Prostate gland (tissue), 2 donors: Measurements from ENCODE around the gene CHCHD6. TPM values are rescaled to one million over a fixed set of nuclear protein-coding genes. Genes with fewer than 3 reads are reported as not detected.

ENCODE experiments used
- DNase-seq: peaks from one replicate; pipeline ENCODE4 v3.0.0-alpha.2; 2019; ENCODE audit warnings: low spot score
- H3K27ac ChIP-seq, 2 donors: fragments of 200-600 bp; sonication (generic); 2 replicates each; pipeline ENCODE4 v1.5.1; 2017 to 2019
- H3K27me3 ChIP-seq: fragments of 200-600 bp; sonication (generic); replicated peaks from 2 replicates; pipeline ENCODE4 v1.5.1; 2019; ENCODE audit not compliant: insufficient read depth
- H3K36me3 ChIP-seq, 2 donors: fragments of 200-600 bp; sonication (generic); 1 replicate in 1 of 2; 2 replicates in 1 of 2; pipeline versions ENCODE4 v1.5.1 to v1.8.1; 2017 to 2019
- H3K4me1 ChIP-seq: fragments of 200-600 bp; sonication (generic); replicated peaks from 2 replicates; pipeline ENCODE4 v1.5.1; 2019
- H3K4me3 ChIP-seq, 2 donors: fragments of 200-600 bp; sonication (generic); 2 replicates each; pipeline ENCODE4 v1.5.1; 2017 to 2019
- H3K9me3 ChIP-seq: fragments of 200-600 bp; sonication (generic); 2 replicates; pipeline ENCODE4 v1.5.1; 2017
- CTCF ChIP-seq, 4 experiments: fragments of 200-600 bp in 2 of 4; fragments of 450-650 bp in 2 of 4; sonication (generic) in 2 of 4; IDR thresholded peaks; 1 replicate in 3 of 4; 2 replicates in 1 of 4; pipeline ENCODE4 v1.5.1; 2016 to 2019; ENCODE audit warnings: antibody characterized with exemption in 4 of 4, mild to moderate bottlenecking in 2 of 4, moderate library complexity in 2 of 4
- POLR2A ChIP-seq: fragments of 450-650 bp; IDR thresholded peaks from one replicate; pipeline ENCODE4 v1.6.1; 2016; ENCODE audit warnings: antibody characterized with exemption, mild to moderate bottlenecking
- POLR2AphosphoS5 ChIP-seq: sonication (generic); formaldehyde crosslinking; IDR thresholded peaks from one replicate; pipeline ENCODE4 v1.6.1; 2017; ENCODE audit warnings: antibody characterized with exemption
- WGBS: methylation state at CpG from one replicate; pipeline ENCODE4 v1.1.5; 2018; 5-methylcytosine and 5-hydroxymethylcytosine counted together
- intact Hi-C: fragments of 100-400 bp; cut with DNase I; formaldehyde crosslinking; loops from one replicate; pipeline ENCODE4 v1.14.2; 2022
- total RNA-seq, 2 donors: library from RNA; depleted of rRNA; stranded (reverse); fragments of >200 nt; gene quantifications; one replicate each; pipeline ENCODE4 v1.1.0, GENCODE V29; 2016

The CHCHD6 gene
- total RNA-seq, 2 donors from 2014 or later = 13.9 to 34.4 TPM

DNA sequence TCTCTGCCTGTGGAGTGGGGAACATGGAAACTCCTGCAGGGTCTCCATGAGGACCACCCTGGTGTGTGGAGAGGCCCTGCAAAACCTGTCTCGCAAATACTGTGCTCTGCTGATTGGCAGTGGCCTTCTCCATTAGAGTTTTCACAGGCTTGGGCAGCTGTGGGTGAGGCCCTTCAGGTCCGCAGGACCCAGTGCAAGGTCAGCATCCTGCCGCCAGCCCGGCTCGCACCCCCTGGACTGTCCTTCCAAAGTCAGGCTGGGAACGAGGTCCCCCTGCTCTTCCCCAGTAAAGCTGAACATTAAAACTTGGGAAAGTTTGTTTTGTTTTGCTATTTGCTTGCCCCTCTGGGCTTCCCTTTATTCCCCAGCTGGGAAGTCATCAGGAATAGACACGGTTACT is 193.9 kb downstream of the CHCHD6 start:
- intact Hi-C loops = no loop called here
- DNase-seq = no peak
- no peaks in the 10 kb centered on the region for H3K9me3 ChIP-seq

GRCh38 chr3:126900859-126901540 is 197.0 kb downstream of the CHCHD6 start:
- Histone ChIP-seq H3K36me3 (no peaks in the 10 kb centered on the region), H3K4me3 (no peak overlapping the region), H3K9me3 (no peaks in the 10 kb centered on the region), H3K27ac (no peak overlapping the region), H3K27me3 (no peaks in the 10 kb centered on the region), H3K4me1 (no peaks in the 10 kb centered on the region)
- DNase-seq = no peak
- 99% methylated on average over 10 of the region's 10 CpGs for WGBS
- intact Hi-C loops = no loop called here
- no peak for TF ChIP-seq POLR2AphosphoS5
- no peak for TF ChIP-seq CTCF (IDR thresholded peaks at IDR 0.05)

More for the DNA sequence above, 193.9 kb downstream of the CHCHD6 start:
- no peak overlapping the region for H3K4me3 ChIP-seq
- no peak for TF ChIP-seq POLR2A
- H3K27ac ChIP-seq = no peak overlapping the region
- H3K36me3 ChIP-seq = no peaks in the 10 kb centered on the region
- WGBS = 87% methylated on average over 7 of the region's 7 CpGs
- H3K27me3 ChIP-seq = no peaks in the 10 kb centered on the region
- H3K4me1 ChIP-seq = no peaks in the 10 kb centered on the region

GRCh38 chr3:126901631-126902030 is 197.6 kb downstream of the CHCHD6 start:
- intact Hi-C loops = no loop called here
- Histone ChIP-seq H3K27me3 (no peaks in the 10 kb centered on the region), H3K4me3 (no peak overlapping the region), H3K4me1 (no peaks in the 10 kb centered on the region), H3K27ac (no peak overlapping the region), H3K9me3 (no peaks in the 10 kb centered on the region), H3K36me3 (no peaks in the 10 kb centered on the region)
- TF ChIP-seq POLR2AphosphoS5 (no peak), CTCF (IDR thresholded peaks at IDR 0.05) (no peak), POLR2A (no peak)
- DNase-seq = no peak
- 96% methylated on average over 8 of the region's 8 CpGs for WGBS

GRCh38 chr3:126903521-126903920 is 199.5 kb downstream of the CHCHD6 start:
- Histone ChIP-seq H3K36me3 (no peaks in the 10 kb centered on the region), H3K4me1 (no peaks in the 10 kb centered on the region), H3K27ac (no peak overlapping the region), H3K27me3 (no peaks in the 10 kb centered on the region), H3K9me3 (no peaks in the 10 kb centered on the region), H3K4me3 (no peak overlapping the region)
- TF ChIP-seq POLR2A (no peak), CTCF (IDR thresholded peaks at IDR 0.05) (no peak), POLR2AphosphoS5 (no peak)
- 55% methylated on average over 3 of the region's 3 CpGs for WGBS
- intact Hi-C loops = no loop called here
- DNase-seq = no peak

DNA sequence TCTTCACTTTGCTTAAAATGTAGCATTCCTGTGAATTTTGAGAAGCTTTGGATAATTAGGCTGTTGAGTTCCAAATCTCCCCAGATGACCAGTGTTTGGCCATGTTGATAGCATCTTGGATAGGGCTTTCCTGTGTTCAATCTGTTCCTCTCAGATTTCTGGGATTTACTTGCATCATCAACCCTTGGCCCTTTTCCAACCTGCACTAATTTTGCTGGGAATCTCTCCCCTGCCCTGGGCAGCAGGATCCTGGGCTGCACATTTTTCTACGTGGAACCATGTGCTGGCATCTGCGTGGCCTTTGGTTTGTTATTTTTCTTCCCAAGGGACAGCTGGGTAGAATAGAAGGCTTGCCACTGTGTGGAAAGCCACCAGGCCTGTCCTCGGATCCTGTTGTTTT is 203.5 kb downstream of the CHCHD6 start:
- no peak overlapping the region for H3K4me3 ChIP-seq
- TF ChIP-seq POLR2AphosphoS5 (no peak), CTCF (IDR thresholded peaks at IDR 0.05) (no peak), POLR2A (no peak)
- DNase-seq = no peak
- intact Hi-C loops = no loop called here
- no peaks in the 10 kb centered on the region for H3K4me1 ChIP-seq
- 92% methylated on average over 3 of the region's 3 CpGs for WGBS
- H3K27me3 ChIP-seq = no peaks in the 10 kb centered on the region
- no peaks in the 10 kb centered on the region for H3K9me3 ChIP-seq
- no peak overlapping the region for H3K27ac ChIP-seq
- H3K36me3 ChIP-seq = no peaks in the 10 kb centered on the region
